HG03457 (cell line): ENCODE measurements around the gene IRS2.

ENCODE experiments used
- ATAC-seq: cut with Tn5 transposase; IDR thresholded peaks from one replicate; pipeline ENCODE4 v1.9.1; 2021; ENCODE audit warnings: moderate number of reproducible peaks; ENCODE audit not compliant: unreplicated experiment

Gene IRS2

DNA sequence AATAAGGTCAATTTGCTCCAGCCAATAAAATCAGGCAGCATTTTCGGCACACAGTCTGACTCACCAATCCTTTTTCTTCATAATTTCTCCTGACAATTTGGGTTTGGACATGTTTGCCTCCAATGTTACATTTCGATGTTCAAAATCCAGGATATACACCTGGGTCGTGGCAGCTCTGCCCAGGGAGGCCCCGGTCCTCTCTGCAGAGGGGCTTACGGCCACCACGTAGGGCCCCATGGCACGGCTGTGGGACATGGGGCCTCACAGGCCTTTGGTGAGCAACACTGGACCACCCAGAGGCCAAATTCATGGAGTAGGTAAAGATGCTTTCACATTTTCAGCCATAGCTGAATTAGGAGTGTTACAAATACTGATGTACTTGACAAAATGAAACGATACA, 25.4 kb downstream of the IRS2 start:
- ATAC-seq, result no peak

GRCh38 chr13:109760402-109760801, 26.0 kb downstream of the IRS2 start:
- no peak for ATAC-seq

DNA sequence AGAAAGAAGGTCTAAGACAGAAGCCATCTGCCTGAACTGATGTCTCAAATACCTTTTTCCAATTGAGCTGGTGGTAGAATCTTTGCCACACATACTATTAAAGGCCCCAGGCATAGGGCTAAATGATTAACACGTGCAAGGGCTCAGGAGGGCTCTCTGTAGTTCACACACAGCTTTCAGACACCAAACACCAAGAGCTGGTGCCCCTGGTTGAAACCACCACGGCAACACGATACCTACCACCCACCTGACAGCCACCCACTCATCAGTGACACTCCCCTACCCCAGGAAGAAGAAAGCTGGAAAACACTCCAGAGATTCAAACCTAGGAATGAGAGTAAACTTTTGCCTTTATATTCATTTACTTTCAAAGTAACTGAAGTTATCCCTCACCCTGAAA, 26.8 kb downstream of the IRS2 start:
- no peak for ATAC-seq

GRCh38 chr13:109758937-109759480, 27.4 kb downstream of the IRS2 start:
- no peak for ATAC-seq

GRCh38 chr13:109756778-109757177, 29.6 kb downstream of the IRS2 start:
- no peak for ATAC-seq

GRCh38 chr13:109755997-109756396, 30.4 kb downstream of the IRS2 start:
- no peak for ATAC-seq

DNA sequence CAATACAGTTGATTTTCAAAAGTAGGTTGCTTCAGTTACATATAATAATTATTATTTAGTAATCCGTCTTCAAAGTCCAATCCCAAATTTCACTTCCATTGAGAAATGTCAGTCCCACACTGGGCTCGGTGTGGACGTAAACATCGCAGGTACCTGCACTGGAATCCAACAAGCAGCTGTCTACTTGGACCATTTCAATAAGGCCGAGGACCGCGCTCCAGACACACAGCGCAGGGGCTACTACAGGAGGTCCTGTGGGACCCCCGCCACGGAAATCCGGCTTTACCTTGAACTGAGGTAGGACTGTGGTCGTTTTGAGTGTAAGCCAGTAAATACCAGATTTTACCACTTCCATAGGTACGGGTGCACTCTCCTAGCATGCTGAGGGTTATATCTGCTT, 30.8 kb downstream of the IRS2 start:
- no peak for ATAC-seq

GRCh38 chr13:109751477-109751876, 34.9 kb downstream of the IRS2 start:
- no peak for ATAC-seq

- ATAC-seq, result no peak
These were observed 36.1 kb downstream of the IRS2 start for GRCh38 chr13:109750221-109750775.

- ATAC-seq, result no peak
These were observed 37.0 kb downstream of the IRS2 start for GRCh38 chr13:109749365-109749764.

GRCh38 chr13:109748677-109749076, 37.7 kb downstream of the IRS2 start:
- no peak for ATAC-seq

GRCh38 chr13:109747524-109747923, 38.9 kb downstream of the IRS2 start:
- ATAC-seq, result no peak

DNA sequence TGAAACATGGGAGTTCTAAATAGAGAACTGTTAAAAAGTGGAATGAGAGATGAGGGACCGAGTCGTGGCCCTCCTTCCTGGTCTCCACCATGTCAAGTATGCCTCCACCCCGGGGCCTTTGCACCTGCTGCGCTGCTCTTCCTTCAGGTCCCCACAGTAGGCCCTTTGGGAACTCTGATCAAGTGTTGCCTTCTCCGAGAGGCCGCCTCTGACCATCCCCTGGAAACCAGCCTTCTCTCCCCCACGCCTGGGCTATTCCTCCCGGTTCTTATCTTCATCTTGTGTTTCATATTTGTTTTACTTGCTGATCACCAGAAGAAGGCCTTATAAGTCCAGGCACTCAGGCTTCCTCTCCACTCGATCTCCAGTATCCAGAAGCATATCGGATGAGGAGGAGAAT, 40.0 kb downstream of the IRS2 start:
- no peak for ATAC-seq

DNA sequence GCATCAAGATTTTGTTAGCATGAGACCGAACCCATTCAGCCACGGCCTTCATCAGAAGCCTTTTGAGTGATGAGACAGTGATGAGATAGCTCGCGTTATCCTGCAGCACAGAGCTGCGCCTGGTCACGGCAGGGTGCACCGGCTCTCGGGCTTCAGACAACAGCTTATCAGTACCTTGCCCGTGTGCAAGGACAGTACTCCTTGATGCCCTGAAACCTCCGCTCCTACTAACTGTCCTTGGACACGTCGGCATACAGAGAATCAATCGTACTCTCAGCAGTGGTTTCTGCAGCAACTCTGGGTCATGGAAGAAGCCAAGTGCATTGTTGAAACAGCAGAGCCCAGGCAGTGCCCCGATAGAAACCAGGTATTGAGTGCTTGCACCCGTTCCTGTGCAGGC, 40.7 kb downstream of the IRS2 start:
- no peak for ATAC-seq

DNA sequence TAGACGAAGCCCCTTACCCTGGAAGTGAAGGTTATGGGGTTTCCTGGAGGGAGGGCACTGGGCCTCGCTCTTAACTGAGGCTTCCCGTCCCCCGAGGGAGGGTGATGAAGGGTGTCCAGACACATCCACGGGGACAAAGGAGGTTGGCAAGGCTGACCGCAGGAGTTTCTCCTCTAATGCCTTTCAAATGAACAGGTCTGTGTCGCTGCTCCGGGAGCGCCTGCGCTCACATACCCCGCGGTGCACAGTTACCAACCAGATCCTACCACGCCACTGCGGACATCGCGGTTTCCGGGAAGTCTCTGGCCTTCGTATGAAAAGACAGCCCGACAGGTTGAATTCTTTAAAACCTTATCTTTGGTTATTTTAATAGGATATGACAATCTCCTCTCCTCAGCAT, 41.3 kb downstream of the IRS2 start:
- no peak for ATAC-seq

DNA sequence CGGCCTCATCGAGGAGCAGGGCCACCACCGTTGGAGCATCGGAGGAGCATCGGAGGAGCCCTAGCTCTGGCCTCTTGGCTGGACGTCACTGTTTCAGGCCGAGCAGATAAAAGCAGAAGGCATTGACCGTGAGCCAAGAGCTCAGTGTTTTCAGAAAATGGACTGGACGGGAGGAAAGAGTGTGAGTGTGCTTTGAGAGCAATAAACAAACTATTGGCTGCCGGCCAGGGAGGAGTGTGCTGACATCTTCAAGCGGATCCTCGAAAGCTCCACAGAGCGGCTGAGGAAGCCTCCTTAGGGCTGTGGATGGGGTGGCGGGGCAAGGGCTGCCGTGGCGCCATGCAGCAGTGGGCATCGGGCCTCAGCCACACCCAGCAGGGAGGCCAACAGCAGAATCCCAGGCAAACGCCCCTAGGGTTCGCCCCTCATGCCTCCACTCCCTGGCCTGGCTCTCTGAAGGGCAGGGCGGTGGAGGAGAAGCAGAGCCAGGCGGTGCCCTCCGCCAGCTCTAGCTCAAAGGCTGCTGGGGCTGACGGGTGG, 41.8 kb downstream of the IRS2 start:
- no peak for ATAC-seq

GRCh38 chr13:109743706-109744453, 42.5 kb downstream of the IRS2 start:
- no peak for ATAC-seq

GRCh38 chr13:109741966-109742365, 44.4 kb downstream of the IRS2 start:
- no peak for ATAC-seq

DNA sequence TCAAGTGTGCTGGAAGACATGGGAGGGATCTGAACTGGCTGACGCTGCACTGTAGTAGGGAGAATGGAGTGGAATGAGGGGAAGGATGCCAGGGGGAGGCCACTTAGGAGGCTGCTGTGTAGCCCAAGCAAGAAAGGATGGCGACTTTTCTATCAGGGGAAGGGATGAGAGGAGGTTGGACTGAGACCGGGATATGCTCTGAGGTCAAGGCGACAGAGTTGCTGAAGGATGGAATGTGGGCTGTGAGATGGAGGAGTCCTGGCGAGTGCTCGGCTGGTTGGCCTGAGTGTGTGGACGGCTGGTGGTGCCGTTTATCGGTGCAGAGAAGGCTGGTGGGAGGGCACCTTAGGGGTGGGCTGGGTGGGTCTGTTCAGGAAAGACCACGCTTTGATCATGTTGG, 45.7 kb downstream of the IRS2 start:
- no peak for ATAC-seq

GRCh38 chr13:109740121-109740520, 46.3 kb downstream of the IRS2 start:
- ATAC-seq, result no peak

DNA sequence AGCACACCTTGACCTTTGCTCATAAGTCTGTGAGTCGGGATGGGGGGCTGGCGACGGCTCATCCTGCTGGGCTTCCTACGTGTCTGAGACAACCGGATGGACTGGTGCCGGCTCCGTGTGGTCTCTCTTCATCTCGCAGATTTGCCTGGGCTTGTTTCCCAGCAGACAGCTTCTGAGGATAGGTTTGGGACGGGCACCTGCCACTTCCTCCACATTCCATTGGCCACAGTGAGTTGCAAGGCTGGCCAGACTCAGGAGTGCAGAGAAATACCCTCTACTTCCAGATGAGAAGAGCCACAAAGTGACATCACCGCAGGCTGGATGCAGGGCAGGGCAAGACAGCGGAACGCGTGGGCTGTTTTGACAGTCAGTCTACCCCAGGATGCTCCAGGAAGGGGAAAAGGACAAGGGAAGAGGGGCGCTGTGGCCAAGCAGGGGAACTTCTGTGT, 48.1 kb downstream of the IRS2 start:
- no peak for ATAC-seq

GRCh38 chr13:109737606-109738005, 48.8 kb downstream of the IRS2 start:
- ATAC-seq, result no peak
